ENCODE measurements around the gene IL17REL.

DNA sequence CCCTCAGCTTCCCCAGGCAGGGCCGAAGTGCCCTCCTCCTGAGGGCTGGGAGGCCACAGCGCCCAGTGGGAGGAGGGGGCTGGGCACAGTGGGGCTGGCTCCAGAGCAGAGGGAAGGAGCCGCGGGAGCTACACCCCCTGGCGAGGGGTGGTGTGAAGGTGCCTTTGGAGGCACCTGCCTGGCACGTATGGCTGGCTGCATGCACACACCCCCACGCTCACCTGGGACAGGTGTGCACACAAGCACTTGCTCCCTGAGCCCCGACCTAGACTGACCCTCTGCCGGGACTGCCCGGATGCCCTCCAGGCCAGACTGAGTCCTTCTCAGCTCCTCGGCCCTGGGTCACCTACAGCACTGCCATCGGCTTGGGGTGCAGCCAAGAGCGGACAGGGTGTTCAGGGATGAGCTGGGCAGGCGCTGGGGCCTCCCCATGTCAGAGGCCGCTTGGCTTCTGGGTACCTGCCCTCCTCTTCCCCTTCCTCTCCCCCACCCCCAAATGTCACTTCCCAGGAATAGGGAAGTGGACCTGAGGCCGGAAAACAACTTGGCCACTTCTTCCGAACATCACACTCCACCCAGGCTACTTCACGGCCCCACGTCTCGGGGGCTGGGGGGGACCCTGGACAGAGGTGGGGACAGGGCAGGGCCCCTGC is 59.4 kb downstream of the IL17REL start:
- TF ChIP-seq, protein P1, sequence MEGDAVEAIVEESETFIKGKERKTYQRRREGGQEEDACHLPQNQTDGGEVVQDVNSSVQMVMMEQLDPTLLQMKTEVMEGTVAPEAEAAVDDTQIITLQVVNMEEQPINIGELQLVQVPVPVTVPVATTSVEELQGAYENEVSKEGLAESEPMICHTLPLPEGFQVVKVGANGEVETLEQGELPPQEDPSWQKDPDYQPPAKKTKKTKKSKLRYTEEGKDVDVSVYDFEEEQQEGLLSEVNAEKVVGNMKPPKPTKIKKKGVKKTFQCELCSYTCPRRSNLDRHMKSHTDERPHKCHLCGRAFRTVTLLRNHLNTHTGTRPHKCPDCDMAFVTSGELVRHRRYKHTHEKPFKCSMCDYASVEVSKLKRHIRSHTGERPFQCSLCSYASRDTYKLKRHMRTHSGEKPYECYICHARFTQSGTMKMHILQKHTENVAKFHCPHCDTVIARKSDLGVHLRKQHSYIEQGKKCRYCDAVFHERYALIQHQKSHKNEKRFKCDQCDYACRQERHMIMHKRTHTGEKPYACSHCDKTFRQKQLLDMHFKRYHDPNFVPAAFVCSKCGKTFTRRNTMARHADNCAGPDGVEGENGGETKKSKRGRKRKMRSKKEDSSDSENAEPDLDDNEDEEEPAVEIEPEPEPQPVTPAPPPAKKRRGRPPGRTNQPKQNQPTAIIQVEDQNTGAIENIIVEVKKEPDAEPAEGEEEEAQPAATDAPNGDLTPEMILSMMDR (conservative IDR thresholded peaks at IDR 0.05 in 1 of 2, IDR thresholded peaks at IDR 0.05 in 1 of 2; ENCODE audit: extremely low read depth in 1 of 2, insufficient read depth in 1 of 2, low read depth in 1 of 2, low read length in 2 of 2), result no peak
- TF ChIP-seq EZH2 (IDR thresholded peaks at IDR 0.05; ENCODE audit: borderline replicate concordance, low read length), result no peak
